ENCODE results near the gene ST8SIA4. TPM values are rescaled to one million over a fixed set of nuclear protein-coding genes. Genes with fewer than 3 reads are reported as not detected.
A peak's percentile ranks its signal among the peaks of the same experiment; 100 is the strongest.

The ST8SIA4 gene
- polyA plus RNA-seq, 3 donors = 12.4 to 36.4 (median 30.7) TPM

GRCh38 chr5:100777680-100778300, 125.3 kb downstream of the ST8SIA4 start:
- H3K4me3 Mint-ChIP-seq = peak overlapping the region; percentile 6 to 83
- Histone ChIP-seq H3K27ac (ENCODE audit: low read depth in 1 of 2, low read length in 2 of 2) (peak overlapping the region; percentile 37 to 99), H3K4me1 (ENCODE audit: control insufficient read depth in 1 of 2, insufficient read depth in 2 of 2, low read length in 2 of 2) (peaks cover 47 to 63% of the 10 kb centered on the region in 2 donors), H3K79me2 (ENCODE audit: insufficient read depth, low read length) (no peaks in the 10 kb centered on the region), H3K27me3 (ENCODE audit: control insufficient read depth in 2 of 2, insufficient read depth in 2 of 2, low read length in 2 of 2) (no peaks in the 10 kb centered on the region), H3K9me3 (replicated peaks in 1 of 2; ENCODE audit: control insufficient read depth in 1 of 2, insufficient read depth in 1 of 2, low read length in 2 of 2) (no peaks in the 10 kb centered on the region), H2AFZ (ENCODE audit: insufficient read depth, low read depth, low read length, poor library complexity, severe bottlenecking) (no peak overlapping the region), H3K4me2 (replicated peaks; ENCODE audit: extremely low read depth, low read length, poor library complexity, severe bottlenecking) (peak overlapping the region; percentile 72), H3K36me3 (replicated peaks in 1 of 2; ENCODE audit: control insufficient read depth in 1 of 2, insufficient read depth in 2 of 2, low read length in 2 of 2) (no peaks in the 10 kb centered on the region), H3K4me3 (replicated peaks in 1 of 3; ENCODE audit: low read depth in 2 of 3, low read length in 3 of 3) (peak overlapping the region; percentile 0 to 69 (median 34)), H4K20me1 (ENCODE audit: insufficient read depth, low read length) (no peaks in the 10 kb centered on the region), H3K9ac (ENCODE audit: insufficient read depth, low read length, poor library complexity, severe bottlenecking) (peak overlapping the region; percentile 9)
- H3K36me3 Mint-ChIP-seq = peaks cover 0 to 5% of the 10 kb centered on the region in 2 donors
- no peak for TF ChIP-seq CTCF (IDR thresholded peaks at IDR 0.05)
- H3K27me3 Mint-ChIP-seq (ENCODE audit: low read depth in 3 of 3) = peaks cover 0 to 7% (median 0%) of the 10 kb centered on the region in 3 donors
- peak; percentile 92 to 97 (median 96) for DNase-seq
- intact Hi-C loops (cut with micrococcal nuclease) = loop anchor here in 1 of 2 donors (5.0 to 10.0 kb wide), 2 partner anchors 47 to 125 kb away; partner anchors contain the start of gene ST8SIA4
- H3K27ac Mint-ChIP-seq = peak overlapping the region; percentile 91 to 100 (median 97)
- 4% methylated on average over 3 of the region's 4 CpGs for WGBS (ENCODE audit: insufficient coverage)
- H3K9me3 Mint-ChIP-seq = peaks cover 0 to 6% (median 3%) of the 10 kb centered on the region in 7 donors
- H3K4me1 Mint-ChIP-seq = peaks cover 55% of the 10 kb centered on the region

- DNase-seq = no peak
- intact Hi-C loops (cut with micrococcal nuclease) = loop anchor here in 1 of 2 donors (5.0 to 10.0 kb wide), 2 partner anchors 49 to 127 kb away; partner anchors contain the start of gene ST8SIA4
- Histone ChIP-seq H3K4me1 (ENCODE audit: control insufficient read depth in 1 of 2, insufficient read depth in 2 of 2, low read length in 2 of 2) (peaks cover 44 to 55% of the 10 kb centered on the region in 2 donors), H3K27ac (ENCODE audit: low read depth in 1 of 2, low read length in 2 of 2) (peak overlapping the region; percentile 38 to 99), H3K9me3 (replicated peaks in 1 of 2; ENCODE audit: control insufficient read depth in 1 of 2, insufficient read depth in 1 of 2, low read length in 2 of 2) (no peaks in the 10 kb centered on the region), H3K36me3 (replicated peaks in 1 of 2; ENCODE audit: control insufficient read depth in 1 of 2, insufficient read depth in 2 of 2, low read length in 2 of 2) (no peaks in the 10 kb centered on the region), H3K79me2 (ENCODE audit: insufficient read depth, low read length) (no peaks in the 10 kb centered on the region), H3K27me3 (ENCODE audit: control insufficient read depth in 2 of 2, insufficient read depth in 2 of 2, low read length in 2 of 2) (no peaks in the 10 kb centered on the region), H4K20me1 (ENCODE audit: insufficient read depth, low read length) (no peaks in the 10 kb centered on the region), H3K4me2 (replicated peaks; ENCODE audit: extremely low read depth, low read length, poor library complexity, severe bottlenecking) (peak overlapping the region; percentile 72), H3K4me3 (replicated peaks in 1 of 3; ENCODE audit: low read depth in 2 of 3, low read length in 3 of 3) (peak overlapping the region in 1 of 3 experiments; percentile 4), H3K9ac (ENCODE audit: insufficient read depth, low read length, poor library complexity, severe bottlenecking) (no peak overlapping the region), H2AFZ (ENCODE audit: insufficient read depth, low read depth, low read length, poor library complexity, severe bottlenecking) (no peak overlapping the region)
- H3K36me3 Mint-ChIP-seq = peaks cover 0 to 2% of the 10 kb centered on the region in 2 donors
- no peak for TF ChIP-seq CTCF (IDR thresholded peaks at IDR 0.05)
- peak overlapping the region; percentile 73 to 98 (median 84) for H3K27ac Mint-ChIP-seq
- peaks cover 0 to 6% (median 3%) of the 10 kb centered on the region in 7 donors for H3K9me3 Mint-ChIP-seq
- no peak overlapping the region for H3K4me3 Mint-ChIP-seq
- H3K27me3 Mint-ChIP-seq (ENCODE audit: low read depth in 3 of 3) = peaks cover 0 to 7% (median 0%) of the 10 kb centered on the region in 3 donors
- H3K4me1 Mint-ChIP-seq = peaks cover 46% of the 10 kb centered on the region
- WGBS (ENCODE audit: insufficient coverage) = 100% methylated on average over 1 of the region's 5 CpGs
Observed at GRCh38 chr5:100775533-100775855, 127.6 kb downstream of the ST8SIA4 start.
